ENCODE data around the gene KRTAP10-12.

DNA sequence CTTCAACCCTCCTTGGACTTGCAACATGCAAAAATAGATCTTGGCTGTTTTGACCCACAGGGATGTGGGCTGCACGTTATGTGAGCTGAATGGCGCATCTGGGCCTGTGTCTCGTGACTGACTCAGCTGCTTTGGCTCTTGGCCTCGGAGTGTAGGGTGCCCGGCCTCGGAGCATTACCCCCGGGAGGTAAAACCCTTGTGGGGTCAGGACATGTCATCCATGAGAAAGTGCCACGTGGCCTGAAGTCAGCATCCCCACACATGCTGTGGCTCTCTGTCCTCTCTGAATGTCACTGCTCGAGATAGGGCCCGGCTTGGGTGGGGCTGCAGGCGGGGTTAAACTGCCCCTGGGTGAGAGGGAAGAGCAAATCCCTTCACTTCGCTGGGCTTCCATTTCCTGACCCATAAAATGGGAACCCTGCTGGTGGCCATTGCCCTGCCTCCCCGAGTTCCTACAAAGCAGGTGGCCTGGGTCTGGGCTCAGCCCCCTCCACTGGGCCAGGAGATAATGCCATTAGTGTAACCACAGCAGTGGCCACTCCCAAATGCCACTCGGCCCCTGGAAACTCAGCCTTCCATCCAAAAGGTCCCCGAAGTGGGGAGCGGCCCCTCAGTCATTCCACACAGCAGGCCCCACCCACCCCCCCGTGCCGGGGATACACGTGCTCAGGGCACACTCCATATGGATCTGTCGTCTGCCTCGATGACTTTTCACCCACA lies 37.2 kb downstream of the KRTAP10-12 start:
- TF ChIP-seq CREB1 (IDR thresholded peaks at IDR 0.05; ENCODE audit: low read depth) (no peak), CEBPB (IDR thresholded peaks at IDR 0.05) (no peak), YY1 (IDR thresholded peaks at IDR 0.05; ENCODE audit: low read depth) (no peak), FOXM1 (IDR thresholded peaks at IDR 0.05; ENCODE audit: borderline replicate concordance, low read depth) (no peak), EP300 (IDR thresholded peaks at IDR 0.05; ENCODE audit: borderline replicate concordance) (no peak), TCF12 (IDR thresholded peaks at IDR 0.05; ENCODE audit: low read depth) (no peak), ZBTB7A (IDR thresholded peaks at IDR 0.05; ENCODE audit: low read depth) (no peak), EGR1 (IDR thresholded peaks at IDR 0.05) (no peak), TAF1 (IDR thresholded peaks at IDR 0.05; ENCODE audit: low read depth) (no peak), RAD21 (IDR thresholded peaks at IDR 0.05; ENCODE audit: low read depth) (no peak), NFIC (IDR thresholded peaks at IDR 0.05) (no peak), TEAD4 (IDR thresholded peaks at IDR 0.05) (no peak)
- TF ChIP-seq, protein P1, sequence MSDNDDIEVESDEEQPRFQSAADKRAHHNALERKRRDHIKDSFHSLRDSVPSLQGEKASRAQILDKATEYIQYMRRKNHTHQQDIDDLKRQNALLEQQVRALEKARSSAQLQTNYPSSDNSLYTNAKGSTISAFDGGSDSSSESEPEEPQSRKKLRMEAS (IDR thresholded peaks at IDR 0.05), result no peak
- TF ChIP-seq, protein P2, sequence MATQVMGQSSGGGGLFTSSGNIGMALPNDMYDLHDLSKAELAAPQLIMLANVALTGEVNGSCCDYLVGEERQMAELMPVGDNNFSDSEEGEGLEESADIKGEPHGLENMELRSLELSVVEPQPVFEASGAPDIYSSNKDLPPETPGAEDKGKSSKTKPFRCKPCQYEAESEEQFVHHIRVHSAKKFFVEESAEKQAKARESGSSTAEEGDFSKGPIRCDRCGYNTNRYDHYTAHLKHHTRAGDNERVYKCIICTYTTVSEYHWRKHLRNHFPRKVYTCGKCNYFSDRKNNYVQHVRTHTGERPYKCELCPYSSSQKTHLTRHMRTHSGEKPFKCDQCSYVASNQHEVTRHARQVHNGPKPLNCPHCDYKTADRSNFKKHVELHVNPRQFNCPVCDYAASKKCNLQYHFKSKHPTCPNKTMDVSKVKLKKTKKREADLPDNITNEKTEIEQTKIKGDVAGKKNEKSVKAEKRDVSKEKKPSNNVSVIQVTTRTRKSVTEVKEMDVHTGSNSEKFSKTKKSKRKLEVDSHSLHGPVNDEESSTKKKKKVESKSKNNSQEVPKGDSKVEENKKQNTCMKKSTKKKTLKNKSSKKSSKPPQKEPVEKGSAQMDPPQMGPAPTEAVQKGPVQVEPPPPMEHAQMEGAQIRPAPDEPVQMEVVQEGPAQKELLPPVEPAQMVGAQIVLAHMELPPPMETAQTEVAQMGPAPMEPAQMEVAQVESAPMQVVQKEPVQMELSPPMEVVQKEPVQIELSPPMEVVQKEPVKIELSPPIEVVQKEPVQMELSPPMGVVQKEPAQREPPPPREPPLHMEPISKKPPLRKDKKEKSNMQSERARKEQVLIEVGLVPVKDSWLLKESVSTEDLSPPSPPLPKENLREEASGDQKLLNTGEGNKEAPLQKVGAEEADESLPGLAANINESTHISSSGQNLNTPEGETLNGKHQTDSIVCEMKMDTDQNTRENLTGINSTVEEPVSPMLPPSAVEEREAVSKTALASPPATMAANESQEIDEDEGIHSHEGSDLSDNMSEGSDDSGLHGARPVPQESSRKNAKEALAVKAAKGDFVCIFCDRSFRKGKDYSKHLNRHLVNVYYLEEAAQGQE (IDR thresholded peaks at IDR 0.05; ENCODE audit: low read depth), result no peak

Measured in Ishikawa (cell line).